Breast epithelium (tissue), 3 donors: Measurements from ENCODE around the gene SATB1.

Experiments
- POLR2A ChIP-seq: fragments of 450-650 bp; IDR thresholded peaks from one replicate; pipeline ENCODE4 v1.6.1; 2016; ENCODE audit warnings: antibody characterized with exemption, mild to moderate bottlenecking, moderate library complexity
- POLR2AphosphoS5 ChIP-seq, 3 donors: sonication (generic); formaldehyde crosslinking; IDR thresholded peaks; one replicate each; pipeline ENCODE4 v1.6.1; 2017; ENCODE audit warnings: antibody characterized with exemption in 3 of 3
- TF ChIP-seq, protein P1 (sequence below), 3 donors: fragments of 450-650 bp; IDR thresholded peaks; one replicate each; pipeline ENCODE4 v1.5.1; 2016 to 2017; ENCODE audit warnings: antibody characterized with exemption in 3 of 3, mild to moderate bottlenecking in 3 of 3, moderate library complexity in 3 of 3

DNA sequence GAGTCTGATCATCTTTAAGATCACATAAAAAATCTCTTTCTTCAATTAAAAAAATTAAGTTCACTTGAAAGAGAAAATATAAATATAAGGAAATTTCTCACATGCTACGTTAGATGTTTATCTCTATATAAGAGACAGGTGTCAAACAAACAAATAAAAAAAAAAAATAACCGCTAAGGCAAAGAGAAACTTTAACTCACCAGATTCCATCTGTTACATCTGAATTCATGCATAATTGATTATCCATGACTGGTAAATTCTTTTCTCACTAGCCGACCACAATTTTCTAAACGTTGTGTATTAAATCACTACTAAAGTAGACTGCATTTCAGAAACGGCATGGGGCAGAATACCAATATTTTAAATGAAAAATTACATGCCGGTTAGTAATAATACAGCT, 9.6 kb upstream of the SATB1 start:
- TF ChIP-seq POLR2AphosphoS5 (IDR thresholded peaks at IDR 0.05) (no peak), POLR2A (no peak)
- TF ChIP-seq, protein P1, sequence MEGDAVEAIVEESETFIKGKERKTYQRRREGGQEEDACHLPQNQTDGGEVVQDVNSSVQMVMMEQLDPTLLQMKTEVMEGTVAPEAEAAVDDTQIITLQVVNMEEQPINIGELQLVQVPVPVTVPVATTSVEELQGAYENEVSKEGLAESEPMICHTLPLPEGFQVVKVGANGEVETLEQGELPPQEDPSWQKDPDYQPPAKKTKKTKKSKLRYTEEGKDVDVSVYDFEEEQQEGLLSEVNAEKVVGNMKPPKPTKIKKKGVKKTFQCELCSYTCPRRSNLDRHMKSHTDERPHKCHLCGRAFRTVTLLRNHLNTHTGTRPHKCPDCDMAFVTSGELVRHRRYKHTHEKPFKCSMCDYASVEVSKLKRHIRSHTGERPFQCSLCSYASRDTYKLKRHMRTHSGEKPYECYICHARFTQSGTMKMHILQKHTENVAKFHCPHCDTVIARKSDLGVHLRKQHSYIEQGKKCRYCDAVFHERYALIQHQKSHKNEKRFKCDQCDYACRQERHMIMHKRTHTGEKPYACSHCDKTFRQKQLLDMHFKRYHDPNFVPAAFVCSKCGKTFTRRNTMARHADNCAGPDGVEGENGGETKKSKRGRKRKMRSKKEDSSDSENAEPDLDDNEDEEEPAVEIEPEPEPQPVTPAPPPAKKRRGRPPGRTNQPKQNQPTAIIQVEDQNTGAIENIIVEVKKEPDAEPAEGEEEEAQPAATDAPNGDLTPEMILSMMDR (IDR thresholded peaks at IDR 0.05): no peak
